Small intestine (tissue), 16 donors: ENCODE data around the gene LIPE. TPM values are rescaled to one million over a fixed set of nuclear protein-coding genes. Genes with fewer than 3 reads are reported as not detected.

Experiments
- DNase-seq, 2 donors: peaks; one replicate each; pipeline versions ENCODE4 v3.0.0 to v3.0.0-alpha.2; 2013
- FAIRE-seq: peaks from 2 replicates; lab custom pipeline; 2012; peaks lifted over from hg19 to GRCh38; lab: Jason Lieb, UNC
- H3K27ac ChIP-seq, 3 donors: one replicate each; pipeline ENCODE4 v1.5.1; 2013; ENCODE audit warnings: low read length in 2 of 3, mild to moderate bottlenecking in 2 of 3, control low read depth in 1 of 3, inconsistent platforms in 1 of 3, low read depth in 1 of 3, moderate library complexity in 1 of 3
- H3K27me3 ChIP-seq, 3 donors: one replicate each; pipeline ENCODE4 v1.6.1; 2013; ENCODE audit warnings: low read length in 3 of 3, inconsistent platforms in 1 of 3; ENCODE audit not compliant: control insufficient read depth in 3 of 3, insufficient read depth in 3 of 3
- H3K36me3 ChIP-seq, 3 donors: one replicate each; pipeline ENCODE4 v1.6.1; 2013; ENCODE audit warnings: low read length in 3 of 3, inconsistent platforms in 1 of 3, low read depth in 1 of 3, mild to moderate bottlenecking in 1 of 3, moderate library complexity in 1 of 3; ENCODE audit not compliant: control insufficient read depth in 3 of 3, insufficient read depth in 2 of 3
- H3K4me1 ChIP-seq, 3 donors: one replicate each; pipeline ENCODE4 v1.6.1; 2013; ENCODE audit warnings: low read length in 2 of 3, inconsistent platforms in 1 of 3, low read depth in 1 of 3, mild to moderate bottlenecking in 1 of 3, moderate library complexity in 1 of 3; ENCODE audit not compliant: control insufficient read depth in 3 of 3, insufficient read depth in 2 of 3
- H3K4me3 ChIP-seq, 3 donors: one replicate each; pipeline ENCODE4 v1.5.1; 2013; ENCODE audit warnings: low read length in 3 of 3, control low read depth in 1 of 3, inconsistent platforms in 1 of 3, low read depth in 1 of 3, mild to moderate bottlenecking in 1 of 3, moderate library complexity in 1 of 3
- H3K9me3 ChIP-seq, 2 donors: one replicate each; pipeline ENCODE4 v1.6.1; 2013; ENCODE audit warnings: low read depth in 1 of 2, low read length in 1 of 2; ENCODE audit not compliant: control insufficient read depth in 2 of 2, insufficient read depth in 1 of 2
- WGBS, 3 donors: extraction: QIAGEN DNeasy Blood & Tissue Kit; methylation state at CpG; one replicate each; pipeline ENCODE4 v1.1.7; 2013; 5-methylcytosine and 5-hydroxymethylcytosine counted together
- long read RNA-seq, 10 donors: transcript quantifications; one replicate each; lab custom pipeline, GENCODE V29; 2026
- polyA plus RNA-seq, 4 donors: library from polyadenylated mRNA; stranded (reverse) in 3 of 4; unstranded in 1 of 4; fragments of 200-250 nt in 3 of 4; fragments of 120-200 nt in 1 of 4; gene quantifications; one replicate each; pipeline versions ENCODE4 v1.2.1 to v1.2.3, GENCODE V29; 2013
- donor health status: healthy with polysubstance abuse.
- donor health status: control.
- donor health status: control.
- donor health status: Bipolar disorder and iron deficiency.
- donor health status: healthy.

LIPE gene
- 10 to 100 TPM; 10.1 to 40.2 (median 19.7) TPM for polyA plus RNA-seq
- long read RNA-seq, donor 1, partial matches to known transcripts = 0 of 9 reads
- long read RNA-seq, donor 1, other reads (novel, unspliced or antisense) = 6 of 9 reads
- long read RNA-seq, donor 2 = 0 reads
- long read RNA-seq, donor 3 = 0 reads
- long read RNA-seq, donor 4 = 0 reads
- long read RNA-seq, donor 5 = 0 reads
- long read RNA-seq, donor 6 = 0 reads
- long read RNA-seq, donor 7 = 0 reads
- long read RNA-seq, donor 8 = 0 reads
- long read RNA-seq, donor 9, partial matches to known transcripts = 0 of 1 reads
- long read RNA-seq, donor 9, other reads (novel, unspliced or antisense) = 0 of 1 reads
- long read RNA-seq, donor 10 = 0 reads

- Histone ChIP-seq H3K27me3 (no peaks in the 10 kb centered on the region), H3K4me1 (peaks cover under 1 to 21% (median 4%) of the 10 kb centered on the region in 3 donors), H3K4me3 (no peak within 1 kb of the TSS), H3K9me3 (peaks cover 0 to 7% of the 10 kb centered on the region in 2 donors), H3K36me3 (no peaks in the 10 kb centered on the region), H3K27ac (no peak within 1 kb of the TSS)
- no peak for FAIRE-seq
- WGBS, 3 donors = 69 to 85% (median 78%) methylated on average over 4 of the region's 4 CpGs
- no peak for DNase-seq
Observed at GRCh38 chr19:42427313-42427712, at the start of gene LIPE. Gene LIPE, minus strand, starts transcription at chr19:42427388. Its CDS starts 239 bp downstream, at chr19:42427149.

- no peak for DNase-seq
- no peaks in the 10 kb centered on the region for H3K9me3 ChIP-seq
- H3K4me1 ChIP-seq = no peaks in the 10 kb centered on the region
- 79 to 97% (median 83%) methylated on average over 3 to 4 of the region's 4 CpGs for WGBS, 3 donors
- no peak overlapping the region for H3K4me3 ChIP-seq
- H3K27ac ChIP-seq = no peak overlapping the region
- H3K36me3 ChIP-seq = no peaks in the 10 kb centered on the region
- no peaks in the 10 kb centered on the region for H3K27me3 ChIP-seq
- no peak for FAIRE-seq
Observed at GRCh38 chr19:42475366-42475765, 48.2 kb upstream of the LIPE start.

DNA sequence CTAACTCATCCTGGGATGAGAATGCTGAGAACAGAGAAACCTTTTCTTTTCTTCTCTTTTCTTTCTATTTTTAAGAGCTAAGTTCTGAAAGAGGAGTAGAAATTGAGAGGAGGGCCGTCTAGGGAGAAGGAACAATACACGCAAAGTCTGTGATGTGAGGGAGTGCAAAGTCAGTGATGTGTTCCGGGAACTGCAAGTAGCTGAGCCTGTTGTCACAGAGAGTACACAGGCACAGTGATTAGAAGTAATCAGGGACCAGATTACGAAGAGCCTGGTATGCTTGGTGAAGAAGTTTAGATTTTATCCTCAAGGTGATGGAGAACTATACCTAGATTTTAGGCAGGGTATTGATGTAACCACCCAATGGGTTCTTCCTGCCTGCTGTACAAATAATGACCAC, 47.6 kb upstream of the LIPE start:
- Histone ChIP-seq H3K4me1 (no peaks in the 10 kb centered on the region), H3K27me3 (no peaks in the 10 kb centered on the region), H3K27ac (no peak overlapping the region), H3K9me3 (no peaks in the 10 kb centered on the region), H3K36me3 (no peaks in the 10 kb centered on the region), H3K4me3 (no peak overlapping the region)
- FAIRE-seq (no peak), DNase-seq (no peak)
- WGBS, 3 donors = 68 to 90% (median 81%) methylated on average over 4 of the region's 4 CpGs

- no peak overlapping the region for H3K27ac ChIP-seq
- no peak overlapping the region for H3K4me3 ChIP-seq
- DNase-seq (no peak), FAIRE-seq (no peak)
- no peaks in the 10 kb centered on the region for H3K9me3 ChIP-seq
- 67 to 92% (median 90%) methylated on average over 6 of the region's 6 CpGs for WGBS, 3 donors
- no peaks in the 10 kb centered on the region for H3K27me3 ChIP-seq
- H3K4me1 ChIP-seq = no peaks in the 10 kb centered on the region
- H3K36me3 ChIP-seq = no peaks in the 10 kb centered on the region
Observed at GRCh38 chr19:42473686-42474085, 46.5 kb upstream of the LIPE start.

DNA sequence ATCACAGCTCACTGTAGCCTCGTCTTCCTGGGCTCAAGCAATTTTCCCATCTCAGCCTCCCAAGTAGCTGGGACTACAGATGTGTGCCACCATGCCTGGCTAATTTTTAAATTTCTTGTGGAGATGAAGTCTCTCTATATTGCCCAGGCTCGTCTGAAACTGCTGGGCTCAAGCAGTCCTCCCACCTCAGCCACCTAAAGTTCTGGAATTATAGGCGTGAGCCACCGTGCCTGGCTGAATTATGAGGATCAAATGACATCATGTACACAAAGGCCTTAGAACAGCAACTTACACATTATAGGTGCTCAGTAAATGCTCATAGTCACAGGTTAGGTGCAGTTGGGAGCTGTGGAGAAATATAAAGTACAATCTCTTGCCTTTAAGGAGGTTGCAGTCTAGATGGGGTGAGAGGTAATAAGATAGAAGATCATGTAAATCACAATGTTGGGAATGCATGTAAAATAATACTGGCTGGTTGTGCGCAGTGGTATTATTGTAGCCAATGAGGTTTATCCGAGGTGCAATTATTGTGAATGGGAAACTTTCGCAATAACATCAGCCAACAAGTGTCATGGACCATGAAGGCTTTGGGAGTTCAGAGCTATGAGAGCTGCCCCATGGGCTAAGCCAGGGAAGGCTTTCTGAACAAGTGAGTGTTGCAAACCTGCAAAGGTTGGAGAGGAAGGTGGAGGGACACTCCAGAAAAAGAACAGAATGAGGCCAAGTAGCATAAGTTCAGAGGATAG, 45.4 kb upstream of the LIPE start:
- Histone ChIP-seq H3K4me3 (no peak overlapping the region), H3K4me1 (peaks cover 0 to 3% (median 3%) of the 10 kb centered on the region in 3 donors), H3K27ac (no peak overlapping the region), H3K36me3 (no peaks in the 10 kb centered on the region), H3K9me3 (no peaks in the 10 kb centered on the region), H3K27me3 (no peaks in the 10 kb centered on the region)
- DNase-seq = no peak
- FAIRE-seq = no peak
- WGBS, 3 donors = 86 to 89% (median 89%) methylated on average over 7 of the region's 7 CpGs

GRCh38 chr19:42471554-42472249, 44.5 kb upstream of the LIPE start:
- DNase-seq (no peak), FAIRE-seq (no peak)
- no peaks in the 10 kb centered on the region for H3K27me3 ChIP-seq
- 36 to 68% (median 50%) methylated on average over 7 of the region's 7 CpGs for WGBS, 3 donors
- no peak overlapping the region for H3K27ac ChIP-seq
- peaks cover under 1 to 3% (median 3%) of the 10 kb centered on the region in 3 donors for H3K4me1 ChIP-seq
- no peak overlapping the region for H3K4me3 ChIP-seq
- H3K36me3 ChIP-seq = no peaks in the 10 kb centered on the region
- H3K9me3 ChIP-seq = no peaks in the 10 kb centered on the region

GRCh38 chr19:42469311-42470235, 42.4 kb upstream of the LIPE start:
- Histone ChIP-seq H3K27ac (no peak overlapping the region), H3K27me3 (no peaks in the 10 kb centered on the region), H3K4me3 (no peak overlapping the region), H3K4me1 (peaks cover 3% of the 10 kb centered on the region in 3 donors), H3K36me3 (no peaks in the 10 kb centered on the region), H3K9me3 (no peaks in the 10 kb centered on the region)
- no peak for DNase-seq
- 61 to 67% (median 67%) methylated on average over 8 of the region's 8 CpGs for WGBS, 3 donors
- FAIRE-seq = no peak
